ENCODE results near the gene ANKS1A.
"Not testable (repeated sequence)": the region's sequence is repeated elsewhere in the genome, so short reads cannot be mapped to it uniquely, and the experiment has no call there.

ANKS1A gene

GRCh38 chr6:34839666-34840352 lies 49.2 kb upstream of the ANKS1A start:
- POLR2A ChIA-PET, result no interaction called here
- TF ChIP-seq SCRT2 (tag by site-specific recombination; IDR thresholded peaks at IDR 0.05) (0 out of 2 replicates have a peak, but pooled peaks have one; percentile 18), ZNF473 (tag by site-specific recombination; IDR thresholded peaks at IDR 0.05) (no peak), KLF16 (tag by site-specific recombination; IDR thresholded peaks at IDR 0.05) (no peak)
- Histone ChIP-seq H3K9me3 (ENCODE audit: control insufficient read depth, insufficient read depth, low read depth, low read length) (no peaks in the 10 kb centered on the region), H3K36me3 (ENCODE audit: control insufficient read depth in 2 of 2, insufficient read depth in 1 of 2, low read length in 2 of 2) (peaks cover 31 to 39% of the 10 kb centered on the region in 2 experiments), H3K4me3 (ENCODE audit: low read depth, low read length) (no peak overlapping the region), H3K4me1 (ENCODE audit: control insufficient read depth, insufficient read depth, low read length) (no peaks in the 10 kb centered on the region), H3K27ac (ENCODE audit: extremely low read depth, low read depth, low read length) (no peak overlapping the region)
- CTCF ChIA-PET, result interaction anchor here (0.8 kb wide), 1 partner anchor 15 kb away, joined by 4 read pairs; no protein-coding TSS in a partner anchor

- H3K27ac ChIP-seq (ENCODE audit: extremely low read depth, low read depth, low read length); H3K4me1 ChIP-seq (ENCODE audit: control insufficient read depth, insufficient read depth, low read length); POLR2A ChIA-PET; H3K9me3 ChIP-seq (ENCODE audit: control insufficient read depth, insufficient read depth, low read depth, low read length); CTCF ChIA-PET; H3K4me3 ChIP-seq (ENCODE audit: low read depth, low read length): not testable (repeated sequence)
- H3K36me3 ChIP-seq (ENCODE audit: control insufficient read depth in 2 of 2, insufficient read depth in 1 of 2, low read length in 2 of 2), result peaks cover 26 to 34% of the 10 kb centered on the region in 2 experiments
Observed at GRCh38 chr6:34849066-34849465, 40.0 kb upstream of the ANKS1A start.

DNA sequence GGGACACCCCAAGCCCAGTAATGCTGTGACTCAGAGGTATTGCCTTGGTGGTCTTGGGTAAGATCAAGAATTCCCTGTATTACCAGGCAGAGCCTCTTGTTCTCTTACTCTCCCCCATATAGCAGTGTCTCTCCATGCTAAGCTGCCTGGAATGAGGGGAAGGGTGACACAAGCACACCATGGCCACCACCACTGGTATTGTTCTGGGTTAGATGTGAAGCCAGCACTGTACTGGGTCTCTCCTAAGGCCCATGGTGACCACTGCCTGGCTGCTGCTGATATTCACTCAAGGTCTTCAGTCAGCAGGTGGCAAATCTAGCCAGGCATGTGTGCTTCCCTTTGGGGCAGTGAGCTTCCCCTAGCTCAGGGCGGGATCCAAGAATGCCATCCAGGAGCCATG lies 37.7 kb upstream of the ANKS1A start:
- H3K4me1 ChIP-seq (ENCODE audit: control insufficient read depth, insufficient read depth, low read length), result no peaks in the 10 kb centered on the region
- H3K9me3 ChIP-seq (ENCODE audit: control insufficient read depth, insufficient read depth, low read depth, low read length), result no peaks in the 10 kb centered on the region
- H3K36me3 ChIP-seq (ENCODE audit: control insufficient read depth in 2 of 2, insufficient read depth in 1 of 2, low read length in 2 of 2), result peaks cover 31 to 37% of the 10 kb centered on the region in 2 experiments
- ChIA-PET POLR2A (interaction anchor here (0.6 kb wide), 1 partner anchor 410 kb away, joined by 3 read pairs; no protein-coding TSS in a partner anchor), CTCF (no interaction called here)
- no peak for TF ChIP-seq ZBTB6 (tag by site-specific recombination; IDR thresholded peaks at IDR 0.05)
- TF ChIP-seq ZNF132 (tag by site-specific recombination; IDR thresholded peaks at IDR 0.05; ENCODE audit: borderline replicate concordance), result no peak
- TF ChIP-seq GFI1B (tag by site-specific recombination; IDR thresholded peaks at IDR 0.05), result no peak
- no peak for TF ChIP-seq ZNF560 (tag by site-specific recombination; IDR thresholded peaks at IDR 0.05; ENCODE audit: borderline replicate concordance)
- no peak for TF ChIP-seq ZNF274 (IDR thresholded peaks at IDR 0.05; ENCODE audit: low read length)
- TF ChIP-seq ZNF274 (tag by site-specific recombination; IDR thresholded peaks at IDR 0.05; ENCODE audit: borderline replicate concordance), result no peak
- TF ChIP-seq, protein P1, sequence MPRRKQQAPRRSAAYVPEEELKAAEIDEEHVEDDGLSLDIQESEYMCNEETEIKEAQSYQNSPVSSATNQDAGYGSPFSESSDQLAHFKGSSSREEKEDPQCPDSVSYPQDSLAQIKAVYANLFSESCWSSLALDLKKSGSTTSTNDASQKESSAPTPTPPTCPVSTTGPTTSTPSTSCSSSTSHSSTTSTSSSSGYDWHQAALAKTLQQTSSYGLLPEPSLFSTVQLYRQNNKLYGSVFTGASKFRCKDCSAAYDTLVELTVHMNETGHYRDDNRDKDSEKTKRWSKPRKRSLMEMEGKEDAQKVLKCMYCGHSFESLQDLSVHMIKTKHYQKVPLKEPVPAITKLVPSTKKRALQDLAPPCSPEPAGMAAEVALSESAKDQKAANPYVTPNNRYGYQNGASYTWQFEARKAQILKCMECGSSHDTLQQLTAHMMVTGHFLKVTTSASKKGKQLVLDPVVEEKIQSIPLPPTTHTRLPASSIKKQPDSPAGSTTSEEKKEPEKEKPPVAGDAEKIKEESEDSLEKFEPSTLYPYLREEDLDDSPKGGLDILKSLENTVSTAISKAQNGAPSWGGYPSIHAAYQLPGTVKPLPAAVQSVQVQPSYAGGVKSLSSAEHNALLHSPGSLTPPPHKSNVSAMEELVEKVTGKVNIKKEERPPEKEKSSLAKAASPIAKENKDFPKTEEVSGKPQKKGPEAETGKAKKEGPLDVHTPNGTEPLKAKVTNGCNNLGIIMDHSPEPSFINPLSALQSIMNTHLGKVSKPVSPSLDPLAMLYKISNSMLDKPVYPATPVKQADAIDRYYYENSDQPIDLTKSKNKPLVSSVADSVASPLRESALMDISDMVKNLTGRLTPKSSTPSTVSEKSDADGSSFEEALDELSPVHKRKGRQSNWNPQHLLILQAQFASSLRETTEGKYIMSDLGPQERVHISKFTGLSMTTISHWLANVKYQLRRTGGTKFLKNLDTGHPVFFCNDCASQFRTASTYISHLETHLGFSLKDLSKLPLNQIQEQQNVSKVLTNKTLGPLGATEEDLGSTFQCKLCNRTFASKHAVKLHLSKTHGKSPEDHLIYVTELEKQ (tag by site-specific recombination; IDR thresholded peaks at IDR 0.05; ENCODE audit: borderline replicate concordance), result no peak
- TF ChIP-seq, protein P2, sequence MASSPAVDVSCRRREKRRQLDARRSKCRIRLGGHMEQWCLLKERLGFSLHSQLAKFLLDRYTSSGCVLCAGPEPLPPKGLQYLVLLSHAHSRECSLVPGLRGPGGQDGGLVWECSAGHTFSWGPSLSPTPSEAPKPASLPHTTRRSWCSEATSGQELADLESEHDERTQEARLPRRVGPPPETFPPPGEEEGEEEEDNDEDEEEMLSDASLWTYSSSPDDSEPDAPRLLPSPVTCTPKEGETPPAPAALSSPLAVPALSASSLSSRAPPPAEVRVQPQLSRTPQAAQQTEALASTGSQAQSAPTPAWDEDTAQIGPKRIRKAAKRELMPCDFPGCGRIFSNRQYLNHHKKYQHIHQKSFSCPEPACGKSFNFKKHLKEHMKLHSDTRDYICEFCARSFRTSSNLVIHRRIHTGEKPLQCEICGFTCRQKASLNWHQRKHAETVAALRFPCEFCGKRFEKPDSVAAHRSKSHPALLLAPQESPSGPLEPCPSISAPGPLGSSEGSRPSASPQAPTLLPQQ (tag by site-specific recombination; IDR thresholded peaks at IDR 0.05), result no peak
- TF ChIP-seq BCL11B (tag by site-specific recombination; IDR thresholded peaks at IDR 0.05; ENCODE audit: low read depth), result no peak
- no peak for TF ChIP-seq OVOL3 (tag by site-specific recombination; IDR thresholded peaks at IDR 0.05)
- TF ChIP-seq KLF1 (tag by site-specific recombination; IDR thresholded peaks at IDR 0.05), result no peak
- no peak for TF ChIP-seq ZNF114 (tag by site-specific recombination; IDR thresholded peaks at IDR 0.05)
- no peak for TF ChIP-seq ZNF501 (tag by site-specific recombination; IDR thresholded peaks at IDR 0.05)
- no peak for TF ChIP-seq ZNF174 (tag by site-specific recombination; IDR thresholded peaks at IDR 0.05)
- no peak for TF ChIP-seq ZBTB48 (tag by site-specific recombination; IDR thresholded peaks at IDR 0.05)
- no peak for TF ChIP-seq ZNF362 (tag by site-specific recombination; IDR thresholded peaks at IDR 0.05)
- no peak for TF ChIP-seq ZBTB7A (tag by site-specific recombination; IDR thresholded peaks at IDR 0.05; ENCODE audit: low read depth)
- H3K27ac ChIP-seq (ENCODE audit: extremely low read depth, low read depth, low read length), result no peak overlapping the region
- H3K4me3 ChIP-seq (ENCODE audit: low read depth, low read length), result no peak overlapping the region

Measured in HEK293 (cell line).